ENCODE results near the gene KAT14. TPM values are rescaled to one million over a fixed set of nuclear protein-coding genes. Genes with fewer than 3 reads are reported as not detected.
A peak's percentile ranks its signal among the peaks of the same experiment; 100 is the strongest.

KAT14 gene
- total RNA-seq, 4 donors from 2014 or later: 17.3 to 58.0 (median 24.0) TPM

GRCh38 chr20:18133962-18134361 is 3.7 kb upstream of the KAT14 start:
- Histone ChIP-seq H3K27me3 (no peaks in the 10 kb centered on the region), H3K36me3 (no peaks in the 10 kb centered on the region), H3K4me1 (peaks cover 5 to 19% (median 13%) of the 10 kb centered on the region in 4 donors), H3K27ac (peak overlapping the region; percentile 19 to 66 (median 32)), H3K4me3 (no peak overlapping the region), H3K9me3 (no peaks in the 10 kb centered on the region)
- 51 to 60% methylated on average over 1 to 2 of the region's 2 CpGs for WGBS, 2 donors (ENCODE audit: low coverage in 1 of 2)
- in situ Hi-C loops (cut with MboI; ENCODE audit: low pct_ligation_motif_present in 1 of 4, low pct_unique_long_range_greater_than_20kb in 1 of 4, low sequenced_read_pairs in 3 of 4): no loop called here
- peak in 1 of 3 donors; percentile 18 for TF ChIP-seq POLR2AphosphoS5 (IDR thresholded peaks at IDR 0.05)
- TF ChIP-seq POLR2A (IDR thresholded peaks at IDR 0.05): no peak
- intact Hi-C loops (cut with DNase I; ENCODE audit: low total_unique reads): no loop called here
- DNase-seq: peak; percentile 28

- intact Hi-C loops (cut with DNase I; ENCODE audit: low total_unique reads): no loop called here
- no peaks in the 10 kb centered on the region for H3K27me3 ChIP-seq
- TF ChIP-seq EP300 (IDR thresholded peaks at IDR 0.05; ENCODE audit: low read depth) (no peak), POLR2A (IDR thresholded peaks at IDR 0.05) (no peak), CTCF (IDR thresholded peaks at IDR 0.05) (no peak), POLR2AphosphoS5 (IDR thresholded peaks at IDR 0.05) (no peak)
- in situ Hi-C loops (cut with MboI; ENCODE audit: low pct_ligation_motif_present in 1 of 4, low pct_unique_long_range_greater_than_20kb in 1 of 4, low sequenced_read_pairs in 3 of 4): no loop called here
- WGBS, 2 donors (ENCODE audit: low coverage in 1 of 2): 0 to 1% methylated on average over 2 to 15 of the region's 15 CpGs
- peaks cover 17 to 39% (median 26%) of the 10 kb centered on the region in 4 donors for H3K4me1 ChIP-seq
- H3K9me3 ChIP-seq: no peaks in the 10 kb centered on the region
- no peak for DNase-seq
- peak overlapping the region; percentile 92 to 97 (median 96) for H3K27ac ChIP-seq
- H3K36me3 ChIP-seq: peaks cover 0 to 14% (median 0%) of the 10 kb centered on the region in 4 donors
- H3K4me3 ChIP-seq: peak overlapping the region; percentile 76 to 98 (median 90)
Observed at GRCh38 chr20:18138266-18138582, 561 bp downstream of the KAT14 start.

- no peak for DNase-seq
- peak overlapping the region; percentile 92 to 97 (median 96) for H3K27ac ChIP-seq
- peaks cover 17 to 39% (median 26%) of the 10 kb centered on the region in 4 donors for H3K4me1 ChIP-seq
- H3K4me3 ChIP-seq: peak overlapping the region; percentile 76 to 98 (median 90)
- in situ Hi-C loops (cut with MboI; ENCODE audit: low pct_ligation_motif_present in 1 of 4, low pct_unique_long_range_greater_than_20kb in 1 of 4, low sequenced_read_pairs in 3 of 4): no loop called here
- WGBS, 2 donors (ENCODE audit: low coverage in 1 of 2): 6 to 20% methylated on average over 6 to 7 of the region's 7 CpGs
- peaks cover 0 to 15% (median 0%) of the 10 kb centered on the region in 4 donors for H3K36me3 ChIP-seq
- no peaks in the 10 kb centered on the region for H3K27me3 ChIP-seq
- no peaks in the 10 kb centered on the region for H3K9me3 ChIP-seq
- intact Hi-C loops (cut with DNase I; ENCODE audit: low total_unique reads): no loop called here
- TF ChIP-seq POLR2AphosphoS5 (IDR thresholded peaks at IDR 0.05): peak in 1 of 3 donors; percentile 52
- no peak for TF ChIP-seq EP300 (IDR thresholded peaks at IDR 0.05; ENCODE audit: low read depth)
Observed at GRCh38 chr20:18138639-18139583, 1.2 kb downstream of the KAT14 start.

- Histone ChIP-seq H3K4me1 (peaks cover 17 to 33% (median 24%) of the 10 kb centered on the region in 4 donors), H3K27me3 (no peaks in the 10 kb centered on the region), H3K36me3 (peaks cover 0 to 15% (median 0%) of the 10 kb centered on the region in 4 donors), H3K27ac (no peak overlapping the region), H3K4me3 (no peak overlapping the region), H3K9me3 (no peaks in the 10 kb centered on the region)
- in situ Hi-C loops (cut with MboI; ENCODE audit: low pct_ligation_motif_present in 1 of 4, low pct_unique_long_range_greater_than_20kb in 1 of 4, low sequenced_read_pairs in 3 of 4) (no loop called here), intact Hi-C loops (cut with DNase I; ENCODE audit: low total_unique reads) (loop anchor here (5.0 kb wide), 1 partner anchor 168 kb away; no protein-coding TSS in a partner anchor)
- TF ChIP-seq POLR2A (IDR thresholded peaks at IDR 0.05) (no peak), EP300 (IDR thresholded peaks at IDR 0.05; ENCODE audit: low read depth) (no peak), POLR2AphosphoS5 (IDR thresholded peaks at IDR 0.05) (no peak), CTCF (IDR thresholded peaks at IDR 0.05) (no peak)
- 88% methylated on average over 2 of the region's 2 CpGs; no CpG with 5 or more reads in 1 of the 2 donors for WGBS, 2 donors (ENCODE audit: low coverage in 1 of 2)
- DNase-seq: no peak
Observed at GRCh38 chr20:18139832-18140231, 2.2 kb downstream of the KAT14 start.

GRCh38 chr20:18144541-18145099 is 7.0 kb downstream of the KAT14 start:
- no peaks in the 10 kb centered on the region for H3K27me3 ChIP-seq
- no peaks in the 10 kb centered on the region for H3K9me3 ChIP-seq
- no peak for DNase-seq
- in situ Hi-C loops (cut with MboI; ENCODE audit: low pct_ligation_motif_present in 1 of 4, low pct_unique_long_range_greater_than_20kb in 1 of 4, low sequenced_read_pairs in 3 of 4): no loop called here
- H3K4me3 ChIP-seq: no peak overlapping the region
- H3K36me3 ChIP-seq: peaks cover 0 to 15% (median 0%) of the 10 kb centered on the region in 4 donors
- TF ChIP-seq POLR2AphosphoS5 (IDR thresholded peaks at IDR 0.05): no peak
- TF ChIP-seq EP300 (IDR thresholded peaks at IDR 0.05; ENCODE audit: low read depth): no peak
- TF ChIP-seq CTCF (IDR thresholded peaks at IDR 0.05): no peak
- TF ChIP-seq POLR2A (IDR thresholded peaks at IDR 0.05): no peak
- H3K27ac ChIP-seq: no peak overlapping the region
- WGBS, 2 donors (ENCODE audit: low coverage in 1 of 2): 94 to 100% methylated on average over 1 of the region's 1 CpG
- intact Hi-C loops (cut with DNase I; ENCODE audit: low total_unique reads): loop anchor here (5.0 kb wide), 1 partner anchor 172 kb away; no protein-coding TSS in a partner anchor
- H3K4me1 ChIP-seq: peaks cover 5 to 13% (median 8%) of the 10 kb centered on the region in 4 donors
